Activated T-cell treated with anti-CD3 and anti-CD28 coated beads for 1 hour (primary cell): Measurements from ENCODE around the gene EFNA5.

Experiments
- DNase-seq: peaks from one replicate; pipeline ENCODE4 v3.0.0-alpha.2; 2020; ENCODE audit warnings: low read depth

Gene EFNA5

DNA sequence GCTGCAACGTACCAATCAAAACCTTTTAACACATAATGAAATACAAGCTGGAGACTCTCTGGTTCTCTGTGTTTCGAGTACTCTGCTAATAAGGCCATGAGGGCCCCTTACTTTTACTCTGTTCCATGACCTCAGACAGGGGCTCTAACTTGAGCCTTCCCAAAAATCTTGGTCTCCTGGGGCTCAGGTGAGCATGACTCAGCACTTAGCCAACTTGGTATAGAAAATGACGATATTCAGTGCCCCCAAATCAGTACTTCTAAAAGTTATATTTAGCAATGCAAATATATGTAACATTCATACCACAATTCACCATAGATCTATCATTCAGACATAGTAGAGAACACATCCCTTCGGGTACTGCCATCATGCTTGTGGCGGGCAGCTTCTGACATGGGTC is 278.9 kb downstream of the EFNA5 start:
- no peak for DNase-seq

DNA sequence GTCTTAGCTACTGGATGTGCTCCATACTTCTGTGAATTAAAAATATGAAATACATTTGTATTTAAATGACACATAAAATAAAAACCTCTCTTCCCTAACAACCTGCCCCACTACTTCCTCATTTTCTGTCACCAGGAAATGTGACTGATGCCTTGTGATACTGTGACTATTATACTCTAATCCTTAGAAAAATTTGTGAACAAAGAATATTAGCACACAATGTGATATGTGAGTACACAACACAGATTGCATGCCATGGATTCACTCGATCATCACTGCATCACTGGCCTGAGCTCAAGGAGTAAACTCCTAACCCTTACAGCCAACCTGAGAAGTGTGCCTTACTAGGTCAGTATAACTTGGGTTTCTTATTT is 281.0 kb downstream of the EFNA5 start:
- DNase-seq = no peak

DNA sequence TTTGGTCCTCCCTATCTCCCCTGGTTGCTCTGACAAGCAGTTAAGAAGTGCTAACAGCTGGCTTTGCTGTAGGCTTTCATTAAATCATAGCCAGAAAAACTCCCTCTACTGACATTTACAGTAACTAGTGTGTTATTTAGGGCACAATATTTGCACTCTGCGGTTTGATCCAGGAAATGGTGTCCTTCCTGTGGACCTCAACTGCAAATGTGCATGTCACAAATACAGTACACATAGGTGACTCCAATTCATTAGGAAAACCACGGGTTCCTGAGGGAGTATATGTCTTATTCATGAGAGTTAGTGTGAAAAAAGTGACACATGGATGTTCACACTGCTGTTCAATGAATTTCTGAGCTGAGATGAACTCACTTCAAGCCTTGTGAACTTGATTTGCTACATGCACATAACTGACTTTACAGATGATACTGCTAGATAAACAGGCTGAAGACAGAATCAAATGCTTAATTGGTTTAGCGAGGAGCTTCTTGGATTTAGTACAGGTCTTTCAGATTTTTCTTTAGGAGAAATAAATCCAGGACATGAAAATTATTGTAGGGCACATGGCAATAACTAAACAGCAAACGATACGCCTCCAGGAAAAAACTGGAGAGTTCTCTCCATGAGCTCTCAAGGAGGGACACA is 281.5 kb downstream of the EFNA5 start:
- no peak for DNase-seq

DNA sequence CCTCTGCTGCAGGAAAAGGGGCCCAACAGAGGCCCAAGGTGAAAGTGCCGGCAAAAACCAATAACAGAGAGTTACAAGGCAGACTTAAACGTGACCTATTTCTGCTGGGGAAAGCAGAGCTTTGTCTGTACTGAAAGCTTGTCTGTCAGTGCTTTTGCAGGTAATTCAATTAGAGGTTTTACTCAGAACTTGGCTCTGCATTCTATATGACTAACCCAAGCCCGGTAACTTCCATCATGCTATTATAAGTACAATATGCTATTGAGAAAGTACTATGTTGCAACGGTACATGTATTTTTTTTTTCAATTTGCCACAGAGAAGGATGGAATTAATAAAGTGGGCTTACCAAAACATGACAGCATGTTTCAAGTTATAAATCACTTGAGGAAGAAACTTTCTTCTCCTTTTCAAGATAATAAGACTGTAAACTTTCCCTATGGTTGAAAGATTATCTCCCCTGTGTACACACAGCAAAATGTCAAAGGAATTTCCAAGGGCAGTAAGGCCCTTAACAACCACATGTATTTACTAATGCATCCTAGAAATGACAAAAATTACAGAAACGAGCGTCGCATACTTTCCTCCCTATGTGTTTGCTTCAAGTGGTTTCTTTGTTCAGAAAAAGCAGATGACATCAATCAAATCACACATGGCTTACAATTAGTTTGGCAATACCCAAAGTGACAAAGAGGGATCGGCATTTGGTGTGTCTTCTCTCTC is 282.4 kb downstream of the EFNA5 start:
- DNase-seq = no peak

DNA sequence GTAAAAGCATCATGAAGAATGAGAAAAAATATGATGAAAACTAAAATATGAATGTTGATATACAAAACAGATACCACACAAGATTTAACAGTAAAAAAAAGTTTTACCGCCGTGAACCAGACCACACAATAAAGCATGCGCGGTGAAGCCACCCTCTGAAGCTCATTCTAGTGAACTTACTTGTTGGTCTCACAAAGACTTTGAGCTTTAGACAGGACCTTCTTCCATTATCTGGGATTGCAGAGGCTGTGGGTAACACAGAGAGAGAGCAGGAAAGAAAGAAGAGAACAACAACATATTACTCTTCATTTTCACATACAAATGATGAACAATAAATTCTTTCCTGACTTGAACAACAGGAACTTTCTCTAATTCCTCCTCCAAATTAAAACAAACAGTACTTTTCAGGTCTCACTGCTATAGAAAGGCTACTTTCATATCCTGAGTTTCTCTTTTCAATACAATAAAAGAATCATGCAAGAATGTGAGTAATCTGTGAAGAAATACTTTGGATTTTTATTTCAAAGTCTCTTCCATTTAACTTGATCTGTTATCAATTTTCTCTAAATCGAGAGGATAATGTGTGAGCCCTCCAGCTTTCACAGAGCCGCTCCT is 283.1 kb downstream of the EFNA5 start:
- DNase-seq = no peak

DNA sequence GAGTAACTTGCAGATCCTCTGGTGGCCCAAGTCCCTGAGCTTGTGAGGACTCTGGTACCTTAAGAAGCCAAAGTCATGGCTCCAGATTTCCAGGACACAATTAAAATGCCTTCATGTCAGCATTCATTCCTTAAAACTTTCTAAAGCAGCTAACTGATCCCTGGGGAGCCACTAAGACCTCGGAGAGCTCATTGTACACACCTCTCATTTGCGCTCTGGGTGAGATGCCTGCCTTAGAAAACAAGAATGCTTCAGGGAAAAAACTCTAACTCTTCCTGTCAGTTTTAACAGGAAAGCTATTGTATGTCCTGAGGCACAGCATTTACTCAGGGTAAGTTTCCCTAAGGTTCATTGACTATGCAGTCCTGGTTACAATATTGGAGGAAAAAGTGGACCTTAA is 285.0 kb downstream of the EFNA5 start:
- DNase-seq = no peak

DNA sequence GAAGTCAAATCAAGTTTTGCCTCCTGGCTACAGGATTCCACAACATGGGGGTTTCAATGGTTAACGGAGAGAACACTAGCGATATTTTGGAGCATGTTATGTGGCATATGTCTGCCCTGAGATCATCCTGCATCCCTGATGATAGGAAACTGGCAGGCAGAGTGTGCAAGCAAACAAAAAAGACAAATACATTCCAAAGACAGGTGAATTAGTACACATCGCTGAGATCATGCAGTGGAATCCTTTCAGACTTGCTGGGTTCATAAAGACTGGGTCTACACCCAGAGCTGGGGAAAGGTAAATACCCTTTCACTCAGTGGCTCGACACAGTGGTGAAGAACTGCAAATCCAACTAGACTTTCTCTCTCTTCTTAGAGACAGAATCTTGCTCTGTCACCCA is 286.5 kb downstream of the EFNA5 start:
- DNase-seq = no peak

DNA sequence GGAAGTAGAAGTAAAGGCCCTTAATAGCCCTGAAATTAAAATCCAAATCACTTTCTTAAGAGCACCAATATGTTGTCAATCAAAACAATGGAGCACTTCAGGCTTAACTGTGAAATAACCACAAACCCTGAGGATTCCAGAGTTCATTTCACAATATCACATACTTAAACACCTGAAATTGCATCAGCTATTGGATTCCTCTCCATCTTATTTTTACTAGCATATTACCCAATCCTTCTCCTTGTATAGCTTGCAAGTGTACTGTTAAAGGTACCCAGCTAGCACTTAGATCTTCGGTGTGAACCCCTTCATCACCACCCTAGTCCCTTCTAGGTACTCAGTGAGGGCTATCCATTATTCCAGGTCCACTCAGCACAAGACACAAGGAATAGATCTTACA is 287.3 kb downstream of the EFNA5 start:
- no peak for DNase-seq

DNA sequence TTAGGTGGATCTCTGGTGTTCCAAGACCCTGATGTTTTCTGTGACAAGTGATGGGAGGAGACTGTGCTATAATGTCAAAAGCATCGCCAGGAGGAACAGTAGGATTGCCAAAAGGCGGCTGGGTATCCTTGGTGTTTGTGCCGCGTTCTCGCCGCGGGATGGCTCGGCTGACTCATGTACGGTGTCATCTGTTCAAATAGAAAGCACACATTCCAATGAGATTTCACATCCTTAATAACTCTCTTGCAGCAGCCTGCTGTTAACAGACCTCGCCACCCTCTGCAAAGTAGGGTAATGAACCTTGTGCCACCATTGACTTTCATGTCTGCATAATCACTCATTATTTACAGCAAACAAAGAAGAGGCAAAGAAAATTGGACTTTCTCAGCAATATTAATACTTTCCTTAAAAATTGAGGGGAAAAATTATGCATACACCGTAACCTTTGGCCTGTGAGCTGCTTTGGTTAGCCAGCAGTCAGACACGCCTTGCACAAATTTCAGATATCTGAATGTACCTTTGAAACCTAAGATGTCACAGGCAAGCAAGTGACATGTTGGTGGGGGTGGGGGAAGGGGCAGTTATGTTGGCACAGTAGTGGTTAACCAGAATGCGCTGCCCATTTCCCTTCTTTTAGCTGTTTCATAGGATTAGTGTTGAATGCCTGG is 289.4 kb downstream of the EFNA5 start:
- DNase-seq = no peak

DNA sequence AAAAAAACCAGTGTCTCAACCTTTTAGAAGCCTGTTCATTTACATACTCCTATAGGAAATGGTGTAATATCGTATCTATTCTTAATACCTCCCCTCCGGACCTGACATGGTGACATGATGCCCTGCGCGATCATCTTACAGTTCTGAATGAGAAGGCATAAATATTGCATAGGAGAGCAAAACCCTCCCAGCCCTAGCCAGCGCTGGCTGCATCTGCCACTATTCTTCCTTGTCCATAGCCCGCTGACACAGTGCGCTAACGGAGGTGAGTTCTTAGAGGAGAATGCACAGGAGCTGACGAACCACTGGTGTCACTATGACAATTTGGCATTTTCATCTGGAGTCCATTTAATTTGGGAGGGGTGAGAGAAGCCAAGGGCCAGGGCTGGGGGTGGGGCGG is 290.1 kb downstream of the EFNA5 start:
- no peak for DNase-seq

DNA sequence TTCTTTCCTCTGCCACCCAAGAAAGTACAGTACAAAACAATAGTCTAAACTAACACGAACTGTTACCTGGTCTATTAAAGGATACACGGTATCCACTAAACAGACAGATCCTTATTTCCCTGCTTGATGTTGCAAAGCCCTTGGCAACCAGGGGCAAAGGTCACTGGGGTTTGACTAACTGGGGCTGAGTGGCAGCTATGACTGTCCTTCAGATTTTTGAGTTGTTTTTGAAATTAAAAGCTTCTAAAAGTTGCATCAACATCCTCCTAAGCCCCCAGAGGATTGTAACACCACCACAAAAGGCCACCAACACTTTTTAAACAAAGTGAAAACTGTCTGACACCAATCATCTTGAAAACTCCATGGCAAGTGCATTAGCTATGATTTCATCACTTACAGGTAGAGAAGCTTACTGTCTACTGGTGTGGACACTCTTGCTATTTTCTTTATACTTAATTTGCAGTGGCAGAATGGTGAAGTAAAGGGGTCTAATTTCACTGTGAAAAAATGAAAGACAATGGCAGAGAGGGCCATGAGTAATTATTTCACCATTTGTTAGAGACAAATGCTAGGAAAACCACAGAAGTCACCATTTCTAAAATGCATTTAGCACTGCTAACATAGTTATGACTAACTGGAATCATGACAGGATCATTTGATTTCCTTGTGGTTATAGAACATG is 292.4 kb downstream of the EFNA5 start:
- DNase-seq = no peak

DNA sequence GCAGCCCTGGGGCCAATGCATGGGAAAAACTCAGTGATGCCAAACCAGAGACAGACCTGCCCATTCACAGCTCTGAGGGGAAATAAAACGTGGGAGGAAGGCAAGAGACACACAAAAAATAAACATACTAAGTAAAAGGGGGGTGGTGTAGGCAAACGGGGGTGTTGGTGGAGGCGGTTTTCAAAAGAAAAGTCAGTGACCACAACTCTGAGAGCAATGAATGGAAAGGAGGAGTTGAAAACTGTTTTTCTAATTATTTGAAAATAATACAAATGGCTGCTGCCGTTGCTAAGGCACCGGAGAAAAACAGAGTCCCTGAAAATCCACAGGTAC is 293.5 kb downstream of the EFNA5 start:
- no peak for DNase-seq

DNA sequence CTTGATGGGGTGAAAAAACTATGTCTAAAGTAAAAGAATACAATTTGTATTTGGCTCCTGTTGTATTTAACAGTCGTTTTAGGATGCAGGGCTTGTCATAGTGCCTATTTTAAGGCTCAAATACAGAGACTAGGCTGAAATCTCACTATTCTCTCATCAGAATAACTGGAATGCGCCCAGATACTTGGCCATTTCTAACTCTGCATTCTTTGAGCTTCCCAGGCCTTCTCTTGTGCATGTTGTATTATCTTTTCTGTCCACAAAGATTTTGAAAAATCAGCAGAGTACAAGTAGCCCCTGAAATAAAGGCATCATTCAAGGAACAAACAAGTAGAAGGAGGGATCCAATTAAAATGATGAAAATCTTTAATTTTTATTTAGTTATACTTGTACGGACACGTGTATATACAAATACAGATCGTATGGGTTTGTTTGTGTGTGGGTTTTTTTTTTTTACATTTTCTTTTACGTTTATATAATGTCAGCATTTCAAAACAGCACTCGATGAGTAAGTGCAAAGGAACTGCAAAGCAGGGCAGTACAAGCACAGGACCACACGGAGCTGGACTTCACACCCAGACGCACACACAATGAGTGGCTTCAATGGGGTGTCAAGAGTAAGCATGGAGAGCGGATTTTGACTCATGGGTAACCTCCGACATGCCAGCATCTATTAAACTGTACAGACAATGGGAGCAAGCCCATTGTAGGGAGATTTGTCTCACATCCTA is 294.0 kb downstream of the EFNA5 start:
- DNase-seq = no peak

DNA sequence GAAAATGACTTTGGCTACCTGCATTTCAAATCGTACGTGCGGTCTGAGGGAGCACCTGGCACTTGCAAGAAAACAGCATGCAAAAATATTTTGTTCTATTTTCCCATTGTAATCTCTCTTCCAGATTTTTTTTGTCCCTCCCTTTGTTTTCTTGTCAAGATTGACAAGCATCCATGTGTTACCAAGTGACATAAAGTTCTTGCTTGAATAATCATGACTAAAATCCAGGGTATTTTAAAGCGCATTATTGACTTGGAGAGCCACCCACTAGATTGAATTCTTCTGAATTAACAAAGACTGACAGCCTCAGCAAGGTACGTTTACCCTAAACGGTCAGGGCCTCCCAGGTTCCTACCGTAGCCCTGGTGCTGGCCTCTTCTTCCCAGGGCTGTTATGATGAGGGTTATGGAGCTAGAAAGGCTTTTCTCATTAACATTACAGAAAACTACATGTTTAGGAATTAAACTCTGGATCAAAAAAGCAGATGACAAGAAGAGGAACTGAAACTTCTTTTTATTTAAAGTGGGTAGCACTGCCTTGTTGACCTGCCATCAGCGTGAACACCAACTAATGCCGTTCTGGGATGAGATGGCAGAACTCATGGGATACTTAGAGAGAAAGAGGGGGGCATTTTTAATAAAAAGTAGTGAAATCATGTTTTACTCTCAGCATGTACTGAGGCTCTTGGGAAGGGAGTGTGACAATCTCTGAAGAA is 297.0 kb downstream of the EFNA5 start:
- no peak for DNase-seq

DNA sequence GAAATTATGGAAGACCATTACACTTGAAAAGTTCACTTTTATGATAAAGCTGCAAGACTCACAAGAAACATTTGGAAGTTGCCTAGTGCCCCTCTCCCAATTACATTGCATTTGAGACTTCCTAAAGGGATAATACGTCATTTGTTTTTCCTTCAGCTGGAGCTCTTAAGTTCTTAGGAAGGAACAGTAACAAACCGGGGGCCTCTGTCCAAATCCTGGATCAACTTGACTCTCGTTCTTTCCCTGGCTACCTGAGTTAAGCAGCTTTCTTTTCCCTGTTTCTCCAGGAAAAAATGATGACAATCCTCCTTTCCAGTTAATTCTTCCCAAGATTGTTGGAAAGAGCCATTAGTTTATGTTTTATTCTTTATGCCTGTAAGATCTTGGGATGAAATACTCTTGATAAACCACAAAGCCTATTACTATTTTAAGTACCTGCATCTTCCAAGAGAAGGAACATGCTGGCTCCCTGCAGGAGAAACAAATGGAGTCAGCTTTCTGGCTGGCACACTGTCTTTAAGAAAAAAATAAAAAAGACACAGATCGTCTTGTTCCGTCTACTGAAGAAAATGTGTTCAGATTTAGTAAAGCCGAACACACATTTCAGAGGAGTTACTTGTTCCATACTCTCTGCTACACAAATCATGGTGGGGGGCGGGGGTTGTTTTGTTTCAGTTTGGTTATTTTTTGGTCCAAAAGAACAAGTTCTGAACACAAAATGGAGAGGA is 297.9 kb downstream of the EFNA5 start:
- DNase-seq = no peak

DNA sequence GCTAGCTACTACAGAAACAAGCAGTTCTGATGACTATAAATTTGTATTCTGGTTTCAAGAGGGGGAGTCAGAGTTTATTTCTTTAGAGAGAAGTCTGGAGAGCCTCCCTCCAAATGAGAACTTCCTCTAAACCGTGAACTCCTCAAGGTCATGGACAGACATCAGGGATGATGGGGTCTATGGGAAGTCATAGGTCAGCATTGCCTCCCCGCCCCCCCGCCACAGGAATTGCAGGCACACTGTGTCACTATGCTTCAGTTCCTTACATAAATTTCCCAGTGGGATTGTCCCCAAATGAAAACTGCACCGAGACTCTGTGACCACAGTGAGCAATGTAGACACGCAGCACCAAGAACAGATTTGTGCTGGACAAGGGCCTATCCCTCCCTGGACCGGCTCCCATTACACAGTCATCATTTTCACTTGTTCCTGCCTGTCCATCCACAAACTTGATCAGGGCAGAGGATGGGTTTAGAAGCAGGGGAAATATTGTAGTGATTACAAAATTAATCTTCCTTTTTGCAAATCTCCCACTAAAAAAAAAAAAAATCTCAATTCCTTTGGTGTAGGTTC is 300.3 kb downstream of the EFNA5 start:
- DNase-seq = no peak

DNA sequence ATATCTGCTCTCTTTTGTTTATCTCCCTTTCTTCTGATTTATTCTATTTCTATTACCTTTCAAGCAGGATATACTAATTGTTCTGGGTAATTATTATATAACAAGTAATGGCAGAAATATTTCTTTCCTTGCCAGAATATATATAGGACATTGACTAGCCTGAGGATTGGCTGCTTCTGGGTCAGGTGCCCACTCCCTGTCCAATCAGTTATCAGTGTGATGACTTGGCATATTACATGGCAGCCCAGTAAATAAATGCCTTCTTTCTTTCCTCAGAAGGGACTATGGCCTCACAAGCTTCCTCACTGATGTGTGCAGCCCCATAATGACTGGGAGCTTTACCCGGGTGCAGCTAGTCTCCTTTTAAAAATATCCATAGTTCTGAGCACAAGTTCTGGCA is 301.1 kb downstream of the EFNA5 start:
- DNase-seq = no peak

DNA sequence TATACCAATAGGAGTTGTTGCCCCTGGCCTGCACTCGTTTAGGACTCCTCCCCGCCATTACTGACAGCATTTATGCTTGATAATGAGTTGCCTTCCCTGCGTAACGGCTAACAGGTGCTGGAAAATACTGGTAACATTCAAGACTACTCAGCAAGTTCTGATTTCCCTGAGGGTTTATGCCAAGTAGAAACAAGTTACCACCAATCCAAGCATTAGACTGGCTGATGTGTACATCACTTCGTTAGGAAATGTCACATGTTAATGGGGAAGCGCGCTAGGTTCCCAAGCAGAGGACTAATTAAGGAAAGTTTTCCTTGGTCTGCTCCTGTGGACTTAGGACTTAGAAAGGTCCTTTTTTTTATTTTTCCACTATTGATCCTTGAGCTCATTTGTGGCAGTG is 302.1 kb downstream of the EFNA5 start:
- DNase-seq = no peak

DNA sequence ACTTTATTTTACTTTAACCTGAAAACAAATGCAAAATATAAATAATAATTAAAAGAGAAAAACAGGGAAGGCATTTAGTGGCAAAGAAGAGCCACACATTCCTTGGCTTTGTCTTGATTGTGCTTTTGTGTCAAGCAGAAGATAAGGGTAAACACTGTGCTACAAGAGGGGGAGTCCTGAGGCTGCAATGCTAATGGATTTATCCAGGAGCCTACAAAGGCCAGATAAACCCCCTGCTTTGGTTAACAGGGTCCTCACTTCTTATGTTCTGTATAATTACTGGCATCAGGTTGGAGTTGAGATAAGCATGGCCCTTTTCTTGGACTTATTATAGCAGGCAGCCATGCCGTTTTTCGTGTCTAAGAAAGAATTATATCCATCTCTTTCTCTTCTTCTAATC is 302.8 kb downstream of the EFNA5 start:
- no peak for DNase-seq

DNA sequence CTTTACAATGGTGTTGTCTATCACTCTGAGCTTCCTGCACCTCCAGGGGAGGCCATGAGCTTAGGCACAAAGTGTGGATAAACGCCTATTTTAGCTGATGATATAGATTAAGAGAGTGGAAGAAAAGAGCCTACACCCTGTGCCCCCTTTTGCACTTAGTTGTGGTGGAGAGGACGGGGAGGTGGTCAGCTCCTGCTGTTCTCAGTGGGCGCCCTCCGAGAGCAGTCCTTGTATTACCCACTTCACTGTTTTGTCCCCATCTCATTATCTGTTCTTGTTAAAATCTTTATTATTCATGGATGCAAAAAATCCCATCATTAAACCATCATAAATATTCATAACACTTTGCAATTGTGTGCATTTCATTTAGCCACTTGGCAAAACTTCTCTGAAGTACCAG is 303.3 kb downstream of the EFNA5 start:
- DNase-seq = no peak
